Stomach (tissue), 4 donors: ENCODE results near the gene RELL2.

Experiments used
- EP300 ChIP-seq: sonication (generic); formaldehyde crosslinking; IDR thresholded peaks from one replicate; pipeline ENCODE4 v1.6.1; 2017; ENCODE audit warnings: antibody characterized with exemption
- POLR2A ChIP-seq, 4 donors: fragments of 450-650 bp; IDR thresholded peaks; one replicate each; pipeline ENCODE4 v1.6.1; 2016; ENCODE audit warnings: antibody characterized with exemption in 4 of 4, control low read depth in 2 of 4, mild to moderate bottlenecking in 1 of 4, moderate library complexity in 1 of 4
- POLR2AphosphoS5 ChIP-seq, 3 donors: sonication (generic); formaldehyde crosslinking; IDR thresholded peaks; one replicate each; pipeline ENCODE4 v1.6.1; 2016; ENCODE audit warnings: antibody characterized with exemption in 3 of 3
- TF ChIP-seq, protein P1 (sequence below), 7 experiments: fragments of 450-650 bp in 4 of 7; fragments of 200-600 bp in 3 of 7; sonication (generic) in 3 of 7; IDR thresholded peaks; one replicate each; pipeline ENCODE4 v1.5.1; 2016 to 2019; ENCODE audit warnings: antibody characterized with exemption in 7 of 7, control low read depth in 2 of 7, mild to moderate bottlenecking in 1 of 7

DNA sequence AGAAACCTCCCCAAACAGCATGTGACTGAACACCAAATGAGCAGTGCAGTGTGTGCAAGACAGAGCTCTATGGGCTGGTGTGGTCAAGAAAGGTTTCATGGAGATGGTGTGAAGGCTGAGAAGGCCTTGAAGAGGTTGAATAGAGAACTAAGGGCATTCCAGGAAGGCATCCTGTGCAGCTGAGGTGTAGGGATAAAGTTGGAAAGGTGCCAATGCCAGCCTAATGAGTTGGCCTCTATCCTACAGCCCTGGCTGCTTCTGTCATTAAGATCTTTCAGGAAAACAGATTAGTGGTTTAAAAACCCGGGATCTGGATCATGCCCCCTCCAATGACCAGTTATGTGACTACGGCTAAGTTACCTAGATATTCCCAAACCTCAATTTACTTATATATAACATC lies 4.1 kb upstream of the RELL2 start:
- TF ChIP-seq, protein P1, sequence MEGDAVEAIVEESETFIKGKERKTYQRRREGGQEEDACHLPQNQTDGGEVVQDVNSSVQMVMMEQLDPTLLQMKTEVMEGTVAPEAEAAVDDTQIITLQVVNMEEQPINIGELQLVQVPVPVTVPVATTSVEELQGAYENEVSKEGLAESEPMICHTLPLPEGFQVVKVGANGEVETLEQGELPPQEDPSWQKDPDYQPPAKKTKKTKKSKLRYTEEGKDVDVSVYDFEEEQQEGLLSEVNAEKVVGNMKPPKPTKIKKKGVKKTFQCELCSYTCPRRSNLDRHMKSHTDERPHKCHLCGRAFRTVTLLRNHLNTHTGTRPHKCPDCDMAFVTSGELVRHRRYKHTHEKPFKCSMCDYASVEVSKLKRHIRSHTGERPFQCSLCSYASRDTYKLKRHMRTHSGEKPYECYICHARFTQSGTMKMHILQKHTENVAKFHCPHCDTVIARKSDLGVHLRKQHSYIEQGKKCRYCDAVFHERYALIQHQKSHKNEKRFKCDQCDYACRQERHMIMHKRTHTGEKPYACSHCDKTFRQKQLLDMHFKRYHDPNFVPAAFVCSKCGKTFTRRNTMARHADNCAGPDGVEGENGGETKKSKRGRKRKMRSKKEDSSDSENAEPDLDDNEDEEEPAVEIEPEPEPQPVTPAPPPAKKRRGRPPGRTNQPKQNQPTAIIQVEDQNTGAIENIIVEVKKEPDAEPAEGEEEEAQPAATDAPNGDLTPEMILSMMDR (IDR thresholded peaks at IDR 0.05) = no peak
- TF ChIP-seq EP300 = no peak
- no peak for TF ChIP-seq POLR2A (IDR thresholded peaks at IDR 0.05)
- no peak for TF ChIP-seq POLR2AphosphoS5 (IDR thresholded peaks at IDR 0.05)
